ENCODE data around the gene CYP2A7.
"Not testable (repeated sequence)": the region's sequence is repeated elsewhere in the genome, so short reads cannot be mapped to it uniquely, and the experiment has no call there.

CYP2A7 gene

GRCh38 chr19:40831502-40832430, 50.3 kb downstream of the CYP2A7 start:
- peak; percentile 53 for FAIRE-seq
- DNase-seq (ENCODE audit: insufficient read length, low spot score) = peak; percentile 52
- no peak for TF ChIP-seq POLR2A (IDR thresholded peaks at IDR 0.05; ENCODE audit: low read depth, low read length)

GRCh38 chr19:40830741-40831140, 51.3 kb downstream of the CYP2A7 start:
- FAIRE-seq; DNase-seq (ENCODE audit: insufficient read length, low spot score): not testable (repeated sequence)

- FAIRE-seq (no peak), DNase-seq (ENCODE audit: insufficient read length, low spot score) (no peak)
- TF ChIP-seq POLR2A (IDR thresholded peaks at IDR 0.05; ENCODE audit: low read depth, low read length) = no peak
Measured at GRCh38 chr19:40829205-40829604, 52.8 kb downstream of the CYP2A7 start.

- FAIRE-seq = no peak
- DNase-seq (ENCODE audit: insufficient read length, low spot score) = no peak
- TF ChIP-seq POLR2A (IDR thresholded peaks at IDR 0.05; ENCODE audit: low read depth, low read length) = no peak
Measured at GRCh38 chr19:40827386-40828247, 54.4 kb downstream of the CYP2A7 start.

GRCh38 chr19:40826699-40827385, 55.2 kb downstream of the CYP2A7 start:
- FAIRE-seq = not testable (repeated sequence)

GRCh38 chr19:40826312-40826698, 55.7 kb downstream of the CYP2A7 start:
- not testable (repeated sequence) for FAIRE-seq; DNase-seq (ENCODE audit: insufficient read length, low spot score)

More at GRCh38 chr19:40826699-40827385, 55.2 kb downstream of the CYP2A7 start:
- DNase-seq (ENCODE audit: insufficient read length, low spot score) = not testable (repeated sequence)

- not testable (repeated sequence) for FAIRE-seq; DNase-seq (ENCODE audit: insufficient read length, low spot score)
Measured at GRCh38 chr19:40825460-40826095, 56.5 kb downstream of the CYP2A7 start.

Measured in H54 (cell line).